ENCODE data around the gene PCED1B.

The PCED1B gene

DNA sequence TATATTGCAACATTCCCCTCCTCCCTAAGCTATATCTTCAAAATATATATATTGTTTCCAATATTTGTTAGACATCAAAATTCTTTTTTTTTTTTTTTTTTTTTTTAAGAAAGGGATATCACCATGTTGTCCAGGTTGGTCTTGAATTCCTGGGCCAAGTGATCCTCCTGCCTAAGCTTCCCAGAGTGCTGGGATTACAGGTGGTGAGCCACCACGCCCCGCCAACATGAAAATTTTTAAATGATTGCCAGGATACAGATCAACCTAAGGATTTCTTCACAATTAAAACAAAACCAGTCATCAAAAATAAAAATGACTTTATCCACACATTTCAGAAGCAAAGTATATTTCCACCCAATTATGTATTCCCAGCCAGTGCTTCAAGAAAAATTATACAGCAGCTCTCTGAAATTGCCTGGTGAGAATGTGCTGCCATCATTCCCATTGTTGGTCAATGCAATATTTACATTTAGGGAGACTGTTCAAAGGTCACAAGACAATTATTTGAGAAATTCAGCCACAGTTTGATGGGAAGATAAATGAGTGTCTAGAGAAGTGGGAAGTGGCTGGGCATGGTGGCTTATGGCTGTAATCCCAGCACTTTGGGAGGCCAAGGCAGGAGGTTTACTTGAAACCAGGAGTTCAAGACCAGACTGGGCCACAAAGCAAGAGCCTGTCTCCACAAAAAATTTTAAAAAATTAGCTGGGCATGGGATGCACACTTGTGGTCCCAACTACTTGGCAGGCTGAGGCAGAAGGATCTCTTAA is 142.0 kb downstream of the PCED1B start:
- no peak for DNase-seq
- no peaks in the 10 kb centered on the region for H3K79me2 ChIP-seq (ENCODE audit: control insufficient read depth, insufficient read depth, low read length)
- no peak overlapping the region for H3K9ac ChIP-seq (ENCODE audit: low read length)
- no peaks in the 10 kb centered on the region for H3K79me1 ChIP-seq (ENCODE audit: low read length)
- peak overlapping the region; percentile 33 for H3K27ac ChIP-seq (ENCODE audit: low read depth, low read length)
- H3K27me3 ChIP-seq (ENCODE audit: insufficient read depth, low read length, poor library complexity) = no peaks in the 10 kb centered on the region
- H3K4me3 ChIP-seq (ENCODE audit: low read length) = no peak overlapping the region
- peak overlapping the region; percentile 26 for H3K56ac ChIP-seq (ENCODE audit: low read length)
- no peaks in the 10 kb centered on the region for H3K36me3 ChIP-seq (ENCODE audit: control insufficient read depth, insufficient read depth, low read length)
- peak overlapping the region; percentile 99 for H3K18ac ChIP-seq (ENCODE audit: low read length)
- H2BK5ac ChIP-seq (ENCODE audit: low read length) = peak overlapping the region; percentile 61
- H3K23ac ChIP-seq (ENCODE audit: low read length) = no peak overlapping the region
- H3K4me2 ChIP-seq (ENCODE audit: low read length) = no peak overlapping the region
- H2BK120ac ChIP-seq (ENCODE audit: low read depth, low read length) = peak overlapping the region; percentile 54
- WGBS (ENCODE audit: extremely low coverage, insufficient coverage, low lambda C conversion rate) = no CpG with 5 or more reads among the region's 2 CpGs
- H3K4me1 ChIP-seq (ENCODE audit: control insufficient read depth, low read depth, low read length) = peaks cover 5% of the 10 kb centered on the region
- no peak overlapping the region for H4K8ac ChIP-seq (ENCODE audit: low read depth, low read length)
- H4K5ac ChIP-seq (ENCODE audit: low read length) = no peak overlapping the region
- H2BK15ac ChIP-seq (replicated peaks; ENCODE audit: low read depth) = peak overlapping the region; percentile 99
- H3K4ac ChIP-seq (ENCODE audit: low read depth, low read length) = peak overlapping the region; percentile 91
- peak overlapping the region; percentile 12 for H2AK5ac ChIP-seq (ENCODE audit: low read length)

- H3K56ac ChIP-seq (ENCODE audit: low read length) = peak overlapping the region; percentile 84
- H3K79me1 ChIP-seq (ENCODE audit: low read length) = no peaks in the 10 kb centered on the region
- peak overlapping the region; percentile 93 for H3K4ac ChIP-seq (ENCODE audit: low read depth, low read length)
- H3K4me3 ChIP-seq (ENCODE audit: low read length) = no peak overlapping the region
- no CpG with 5 or more reads among the region's 3 CpGs for WGBS (ENCODE audit: extremely low coverage, insufficient coverage, low lambda C conversion rate)
- no peak overlapping the region for H3K4me2 ChIP-seq (ENCODE audit: low read length)
- DNase-seq = peak; percentile 65
- H3K79me2 ChIP-seq (ENCODE audit: control insufficient read depth, insufficient read depth, low read length) = no peaks in the 10 kb centered on the region
- H2BK15ac ChIP-seq (replicated peaks; ENCODE audit: low read depth) = peak overlapping the region; percentile 100
- H3K36me3 ChIP-seq (ENCODE audit: control insufficient read depth, insufficient read depth, low read length) = no peaks in the 10 kb centered on the region
- H3K23ac ChIP-seq (ENCODE audit: low read length) = peak overlapping the region; percentile 20
- H2AK5ac ChIP-seq (ENCODE audit: low read length) = peak overlapping the region; percentile 28
- H3K18ac ChIP-seq (ENCODE audit: low read length) = peak overlapping the region; percentile 99
- H4K8ac ChIP-seq (ENCODE audit: low read depth, low read length) = peak overlapping the region; percentile 97
- H3K4me1 ChIP-seq (ENCODE audit: control insufficient read depth, low read depth, low read length) = peaks cover 5% of the 10 kb centered on the region
- no peaks in the 10 kb centered on the region for H3K27me3 ChIP-seq (ENCODE audit: insufficient read depth, low read length, poor library complexity)
- H3K9ac ChIP-seq (ENCODE audit: low read length) = peak overlapping the region; percentile 59
- H4K5ac ChIP-seq (ENCODE audit: low read length) = peak overlapping the region; percentile 37
- H2BK5ac ChIP-seq (ENCODE audit: low read length) = peak overlapping the region; percentile 93
- peak overlapping the region; percentile 93 for H2BK120ac ChIP-seq (ENCODE audit: low read depth, low read length)
- peak overlapping the region; percentile 98 for H3K27ac ChIP-seq (ENCODE audit: low read depth, low read length)
Observed at GRCh38 chr12:47222520-47223030, 143.2 kb downstream of the PCED1B start.

DNA sequence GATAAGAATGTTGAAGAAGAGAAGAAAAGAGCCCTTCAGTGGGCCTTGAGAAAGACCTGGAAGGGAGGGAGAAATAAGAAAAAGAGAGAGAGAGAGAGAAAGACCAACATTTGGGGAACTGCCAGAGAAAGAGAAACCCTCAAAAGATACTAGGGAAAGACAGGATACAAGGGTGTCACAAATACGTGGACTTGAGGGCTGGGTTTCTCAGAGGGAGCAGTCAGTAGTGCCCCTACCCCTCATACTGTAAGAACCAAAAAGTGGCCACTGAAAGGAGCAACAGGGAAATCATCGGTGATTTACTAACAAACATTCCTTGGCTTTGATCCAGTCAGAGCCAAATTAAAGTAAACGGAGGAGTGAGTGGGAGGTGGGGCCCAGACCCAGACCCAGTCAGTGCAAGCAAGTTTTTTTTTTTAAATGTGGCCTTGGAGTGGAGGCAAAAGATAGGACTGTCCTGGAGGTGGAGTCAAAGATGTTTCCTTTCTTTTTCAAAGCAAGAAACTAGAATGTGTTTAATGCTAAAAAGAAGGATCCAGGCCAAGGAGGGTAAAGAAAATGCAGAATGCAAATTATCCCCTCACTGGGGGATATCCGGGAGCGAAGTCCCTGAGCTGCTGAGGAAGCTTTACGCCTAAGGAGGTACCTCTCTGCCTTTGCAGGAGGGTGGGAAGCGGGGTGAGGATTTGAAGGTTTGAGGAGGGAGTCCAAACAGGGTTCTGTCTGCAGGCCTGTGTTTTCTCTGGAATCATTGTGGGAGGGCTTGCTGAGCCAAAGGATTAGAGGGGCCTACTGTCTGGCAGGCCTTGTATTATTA is 143.8 kb downstream of the PCED1B start:
- Histone ChIP-seq H2BK15ac (replicated peaks; ENCODE audit: low read depth) (peak overlapping the region; percentile 100), H3K18ac (ENCODE audit: low read length) (peak overlapping the region; percentile 99), H3K4ac (ENCODE audit: low read depth, low read length) (peak overlapping the region; percentile 98), H2AK5ac (ENCODE audit: low read length) (peak overlapping the region; percentile 28), H2BK5ac (ENCODE audit: low read length) (peak overlapping the region; percentile 93), H4K5ac (ENCODE audit: low read length) (peak overlapping the region; percentile 65), H3K4me1 (ENCODE audit: control insufficient read depth, low read depth, low read length) (peaks cover 5% of the 10 kb centered on the region), H3K4me2 (ENCODE audit: low read length) (no peak overlapping the region), H3K36me3 (ENCODE audit: control insufficient read depth, insufficient read depth, low read length) (no peaks in the 10 kb centered on the region), H3K79me2 (ENCODE audit: control insufficient read depth, insufficient read depth, low read length) (no peaks in the 10 kb centered on the region), H4K8ac (ENCODE audit: low read depth, low read length) (peak overlapping the region; percentile 97), H3K56ac (ENCODE audit: low read length) (peak overlapping the region; percentile 88), H3K27ac (ENCODE audit: low read depth, low read length) (peak overlapping the region; percentile 98), H3K9ac (ENCODE audit: low read length) (peak overlapping the region; percentile 68), H3K23ac (ENCODE audit: low read length) (peak overlapping the region; percentile 20), H2BK120ac (ENCODE audit: low read depth, low read length) (peak overlapping the region; percentile 93), H3K79me1 (ENCODE audit: low read length) (no peaks in the 10 kb centered on the region), H3K4me3 (ENCODE audit: low read length) (no peak overlapping the region), H3K27me3 (ENCODE audit: insufficient read depth, low read length, poor library complexity) (no peaks in the 10 kb centered on the region)
- DNase-seq = peak; percentile 91
- no CpG with 5 or more reads among the region's 7 CpGs for WGBS (ENCODE audit: extremely low coverage, insufficient coverage, low lambda C conversion rate)

GRCh38 chr12:47223848-47224213 is 144.4 kb downstream of the PCED1B start:
- Histone ChIP-seq H2BK15ac (replicated peaks; ENCODE audit: low read depth) (no peak overlapping the region), H3K36me3 (ENCODE audit: control insufficient read depth, insufficient read depth, low read length) (no peaks in the 10 kb centered on the region), H2BK120ac (ENCODE audit: low read depth, low read length) (no peak overlapping the region), H4K5ac (ENCODE audit: low read length) (peak overlapping the region; percentile 65), H3K4me3 (ENCODE audit: low read length) (no peak overlapping the region), H4K8ac (ENCODE audit: low read depth, low read length) (no peak overlapping the region), H3K23ac (ENCODE audit: low read length) (no peak overlapping the region), H3K56ac (ENCODE audit: low read length) (peak overlapping the region; percentile 88), H3K27me3 (ENCODE audit: insufficient read depth, low read length, poor library complexity) (no peaks in the 10 kb centered on the region), H3K18ac (ENCODE audit: low read length) (peak overlapping the region; percentile 99), H3K79me2 (ENCODE audit: control insufficient read depth, insufficient read depth, low read length) (no peaks in the 10 kb centered on the region), H3K79me1 (ENCODE audit: low read length) (no peaks in the 10 kb centered on the region), H2BK5ac (ENCODE audit: low read length) (peak overlapping the region; percentile 85), H3K4me2 (ENCODE audit: low read length) (no peak overlapping the region), H3K27ac (ENCODE audit: low read depth, low read length) (peak overlapping the region; percentile 98), H3K9ac (ENCODE audit: low read length) (peak overlapping the region; percentile 68), H2AK5ac (ENCODE audit: low read length) (no peak overlapping the region), H3K4ac (ENCODE audit: low read depth, low read length) (peak overlapping the region; percentile 98), H3K4me1 (ENCODE audit: control insufficient read depth, low read depth, low read length) (peaks cover 5% of the 10 kb centered on the region)
- DNase-seq = no peak
- WGBS (ENCODE audit: extremely low coverage, insufficient coverage, low lambda C conversion rate) = no CpG with 5 or more reads among the region's 4 CpGs

DNA sequence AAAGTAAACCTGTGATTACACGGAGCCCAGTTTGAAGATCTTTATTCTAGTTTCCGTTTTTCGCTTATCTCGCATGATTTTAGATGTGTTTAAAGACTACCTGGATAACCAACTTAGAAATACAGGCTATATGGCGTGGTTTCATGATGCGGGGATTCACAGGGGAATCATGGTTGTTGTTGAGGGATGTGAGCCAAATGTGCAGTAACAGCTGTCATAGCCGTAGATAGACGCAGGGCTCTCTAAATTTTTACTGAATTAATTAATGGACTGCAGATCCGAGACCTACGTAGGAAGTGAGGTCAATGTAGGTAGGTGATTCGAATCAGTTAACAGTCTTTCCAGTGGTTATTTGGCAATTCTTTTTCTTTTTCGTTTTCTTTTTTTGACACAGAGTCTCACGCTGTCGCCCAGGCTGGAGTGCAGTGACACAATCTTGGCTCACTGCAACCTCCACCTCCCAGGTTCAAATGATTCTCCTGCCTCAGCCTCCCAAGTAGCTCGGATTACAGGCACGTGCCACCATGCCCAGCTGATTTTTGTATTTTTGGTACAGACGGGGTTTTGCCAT is 145.2 kb downstream of the PCED1B start:
- Histone ChIP-seq H3K9ac (ENCODE audit: low read length) (peak overlapping the region; percentile 56), H3K4me1 (ENCODE audit: control insufficient read depth, low read depth, low read length) (peaks cover 5% of the 10 kb centered on the region), H3K4me3 (ENCODE audit: low read length) (no peak overlapping the region), H4K8ac (ENCODE audit: low read depth, low read length) (no peak overlapping the region), H2BK5ac (ENCODE audit: low read length) (peak overlapping the region; percentile 80), H3K36me3 (ENCODE audit: control insufficient read depth, insufficient read depth, low read length) (no peaks in the 10 kb centered on the region), H3K79me2 (ENCODE audit: control insufficient read depth, insufficient read depth, low read length) (no peaks in the 10 kb centered on the region), H2BK120ac (ENCODE audit: low read depth, low read length) (no peak overlapping the region), H3K27ac (ENCODE audit: low read depth, low read length) (peak overlapping the region; percentile 52), H3K27me3 (ENCODE audit: insufficient read depth, low read length, poor library complexity) (no peaks in the 10 kb centered on the region), H3K18ac (ENCODE audit: low read length) (peak overlapping the region; percentile 90), H3K79me1 (ENCODE audit: low read length) (no peaks in the 10 kb centered on the region), H3K4me2 (ENCODE audit: low read length) (peak overlapping the region; percentile 16), H4K5ac (ENCODE audit: low read length) (no peak overlapping the region), H2BK15ac (replicated peaks; ENCODE audit: low read depth) (peak overlapping the region; percentile 23), H3K56ac (ENCODE audit: low read length) (peak overlapping the region; percentile 82), H2AK5ac (ENCODE audit: low read length) (no peak overlapping the region), H3K4ac (ENCODE audit: low read depth, low read length) (peak overlapping the region; percentile 87), H3K23ac (ENCODE audit: low read length) (no peak overlapping the region)
- DNase-seq = no peak
- no CpG with 5 or more reads among the region's 17 CpGs for WGBS (ENCODE audit: extremely low coverage, insufficient coverage, low lambda C conversion rate)

All from mesendoderm (in vitro differentiated cells).